NCI-H1436 (cell line): ENCODE data around the gene MEIOB.
"Not testable (repeated sequence)": the region's sequence is repeated elsewhere in the genome, so short reads cannot be mapped to it uniquely, and the experiment has no call there.

Experiments used
- DNase-seq: peaks from one replicate; lab custom pipeline; 2025; lab: John Stamatoyannopoulos, UW

The MEIOB gene

DNA sequence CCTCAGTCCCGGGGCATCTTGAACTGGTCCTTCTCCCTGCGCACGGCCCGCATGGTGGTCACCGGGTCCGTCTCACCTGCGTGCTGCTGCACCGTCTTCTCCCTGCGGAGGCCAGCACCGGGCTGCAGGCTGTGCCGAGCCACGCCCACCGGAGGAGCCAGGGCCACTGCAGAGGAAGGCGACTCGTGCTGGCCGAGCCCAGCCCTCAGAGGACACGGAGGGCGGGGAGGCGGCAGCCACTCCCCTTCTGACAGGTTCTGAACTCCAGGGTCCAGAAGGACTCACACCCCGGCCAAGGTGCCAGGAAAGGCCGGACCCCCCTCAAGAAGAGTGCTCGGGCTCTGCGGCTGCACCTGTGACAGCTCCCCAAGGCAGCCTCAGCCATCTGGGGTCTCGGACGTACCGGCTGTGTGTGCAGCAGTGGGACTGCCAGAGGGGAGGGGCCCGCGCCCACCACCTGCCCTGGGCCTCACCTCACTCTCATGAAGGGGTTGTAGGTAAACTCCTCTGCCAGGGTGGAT is 62.6 kb downstream of the MEIOB start:
- no peak for DNase-seq

DNA sequence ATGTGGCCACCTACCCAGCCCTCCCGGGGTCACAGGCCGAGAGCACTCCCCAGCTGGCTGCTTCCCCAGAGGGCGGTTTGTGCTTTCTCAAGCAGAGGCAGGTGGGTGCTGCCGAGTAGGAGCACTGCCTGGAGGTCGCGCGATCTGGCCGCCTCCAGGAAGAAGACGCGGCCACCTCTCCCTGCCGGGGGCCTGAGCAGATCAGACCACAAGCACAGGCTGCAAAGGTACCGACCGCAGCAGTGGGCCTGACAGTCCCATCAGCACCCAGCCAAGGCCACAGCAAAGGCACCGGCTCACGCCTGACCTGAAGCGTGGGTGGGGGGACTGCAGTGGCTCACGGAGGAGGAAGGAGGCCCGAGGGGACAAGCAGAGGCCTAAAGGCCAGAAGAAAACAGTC is 63.3 kb downstream of the MEIOB start:
- no peak for DNase-seq

DNA sequence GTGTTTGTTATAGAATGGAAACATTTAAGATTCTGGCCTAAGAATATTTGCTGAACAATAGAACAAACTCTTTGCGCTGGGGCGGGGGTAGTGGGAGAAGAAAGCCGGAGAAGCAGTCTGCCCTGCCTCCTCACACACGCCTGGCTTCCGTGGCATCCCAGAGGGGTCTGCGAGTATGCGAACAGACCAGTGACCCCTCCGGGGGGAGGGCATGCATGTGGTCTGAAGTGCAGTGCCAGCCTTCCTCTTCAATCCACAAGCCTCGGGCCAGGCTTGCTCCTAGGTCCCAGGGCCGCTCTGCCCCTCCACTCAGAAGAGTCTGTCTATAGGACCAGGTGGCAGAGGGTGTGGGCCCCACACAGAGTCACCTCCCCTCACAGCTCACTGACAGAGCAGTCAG is 64.3 kb downstream of the MEIOB start:
- DNase-seq: no peak

DNA sequence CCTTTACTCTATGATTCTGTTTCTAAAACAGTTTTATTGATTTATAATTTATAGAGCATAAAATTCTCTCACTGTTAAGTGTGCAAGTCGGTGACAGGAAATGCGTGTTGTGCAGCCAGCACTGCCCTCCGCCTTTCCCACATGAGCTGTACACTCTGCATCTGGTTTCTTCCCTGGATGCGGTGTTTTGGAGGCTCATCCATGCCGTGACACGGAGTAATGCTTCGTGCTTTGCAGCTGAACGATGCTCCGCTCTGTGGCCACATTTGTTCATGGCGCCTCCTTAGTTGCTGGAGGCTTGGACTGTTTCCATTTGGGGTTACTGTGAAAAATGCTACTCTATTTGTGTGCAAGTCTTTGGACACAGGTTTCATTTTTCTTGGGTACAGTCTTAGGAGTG is 71.3 kb downstream of the MEIOB start:
- no peak for DNase-seq

DNA sequence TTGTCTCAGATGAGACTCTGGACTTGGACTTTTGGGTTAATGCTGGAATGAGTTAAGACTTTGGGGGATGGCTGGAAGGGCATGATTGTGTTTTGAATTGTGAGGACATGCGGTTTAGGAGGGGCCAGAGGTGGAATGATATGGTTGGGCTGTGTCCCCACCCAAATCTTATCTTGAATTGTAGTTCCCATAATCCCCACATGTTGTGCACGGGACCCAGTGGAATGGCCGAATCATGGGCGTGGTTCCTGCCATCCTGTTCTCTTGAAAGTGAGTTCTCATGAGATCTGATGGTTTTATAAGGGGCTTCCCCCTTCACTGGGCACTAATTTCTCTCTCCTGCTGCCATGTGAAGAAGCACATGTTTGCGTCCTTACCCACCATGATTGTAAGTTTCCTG is 72.7 kb downstream of the MEIOB start:
- not testable (repeated sequence) for DNase-seq

DNA sequence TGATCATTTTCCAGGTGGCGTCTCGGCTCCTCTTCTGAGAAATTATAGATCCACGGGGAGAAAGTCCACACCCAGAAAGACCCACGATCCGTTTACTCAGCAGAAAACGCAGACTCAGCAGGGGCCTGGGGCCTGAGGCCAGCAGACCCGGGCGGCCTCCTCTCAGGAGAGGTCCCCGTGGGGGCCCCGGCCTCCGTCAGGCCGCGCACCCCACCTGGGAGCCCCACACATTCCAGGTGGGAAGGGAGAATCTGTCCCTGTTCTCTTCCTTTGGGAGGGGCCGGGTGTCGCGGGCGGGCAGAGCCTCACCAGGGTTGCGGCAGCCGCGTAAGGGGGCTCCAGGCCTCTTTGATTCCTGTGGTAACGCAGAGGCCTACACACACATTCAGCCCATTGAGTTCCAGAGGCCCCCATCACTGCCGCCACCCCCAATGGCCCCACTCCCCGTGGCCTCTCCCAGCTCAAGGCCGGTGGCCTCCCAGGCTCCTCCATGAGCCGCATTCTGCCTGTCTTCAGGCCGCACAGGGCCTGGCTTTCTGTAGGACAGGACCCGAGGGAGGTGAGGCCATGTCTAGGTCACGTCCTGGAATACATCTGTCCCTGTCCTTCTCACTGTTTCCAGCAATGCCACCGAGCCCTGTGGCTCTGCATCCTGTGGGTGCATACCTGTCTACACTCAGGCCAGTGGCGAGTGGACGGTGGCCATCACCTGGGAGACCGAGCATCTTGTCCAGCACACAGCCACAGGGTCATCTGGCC is 76.9 kb downstream of the MEIOB start:
- DNase-seq: no peak

DNA sequence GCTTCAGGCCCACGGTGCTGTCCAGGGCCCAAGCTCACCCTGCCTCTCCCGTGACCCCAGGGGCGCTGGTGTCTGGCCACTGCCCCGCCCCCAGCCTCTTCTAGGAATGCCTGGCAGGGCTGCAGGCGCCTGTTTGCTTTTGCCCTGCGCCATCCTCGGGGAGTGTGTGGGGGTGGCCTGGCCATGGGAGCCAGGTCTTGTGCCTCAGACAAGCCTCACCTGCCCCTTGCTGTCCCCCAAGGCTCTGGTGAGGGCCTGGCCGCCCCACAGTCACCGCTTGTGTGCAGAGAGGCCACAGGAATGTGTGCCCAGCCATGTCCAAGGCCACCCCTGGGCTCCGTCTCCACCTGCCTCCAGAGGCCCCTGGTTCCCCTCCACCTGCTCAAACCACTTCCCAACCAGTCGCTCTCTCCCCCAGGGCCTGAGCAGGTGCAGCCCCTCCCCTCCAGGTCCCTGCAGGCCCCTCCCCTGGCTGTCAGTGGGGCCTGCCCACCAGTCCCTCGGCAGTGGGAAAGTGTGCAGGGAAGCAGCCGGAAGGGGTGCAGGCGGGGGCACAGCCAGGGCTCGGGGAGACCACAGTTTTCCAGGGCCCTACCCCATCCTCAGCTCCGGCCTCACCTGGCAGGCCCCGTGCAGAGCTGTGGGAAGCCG is 77.6 kb downstream of the MEIOB start:
- DNase-seq: no peak

DNA sequence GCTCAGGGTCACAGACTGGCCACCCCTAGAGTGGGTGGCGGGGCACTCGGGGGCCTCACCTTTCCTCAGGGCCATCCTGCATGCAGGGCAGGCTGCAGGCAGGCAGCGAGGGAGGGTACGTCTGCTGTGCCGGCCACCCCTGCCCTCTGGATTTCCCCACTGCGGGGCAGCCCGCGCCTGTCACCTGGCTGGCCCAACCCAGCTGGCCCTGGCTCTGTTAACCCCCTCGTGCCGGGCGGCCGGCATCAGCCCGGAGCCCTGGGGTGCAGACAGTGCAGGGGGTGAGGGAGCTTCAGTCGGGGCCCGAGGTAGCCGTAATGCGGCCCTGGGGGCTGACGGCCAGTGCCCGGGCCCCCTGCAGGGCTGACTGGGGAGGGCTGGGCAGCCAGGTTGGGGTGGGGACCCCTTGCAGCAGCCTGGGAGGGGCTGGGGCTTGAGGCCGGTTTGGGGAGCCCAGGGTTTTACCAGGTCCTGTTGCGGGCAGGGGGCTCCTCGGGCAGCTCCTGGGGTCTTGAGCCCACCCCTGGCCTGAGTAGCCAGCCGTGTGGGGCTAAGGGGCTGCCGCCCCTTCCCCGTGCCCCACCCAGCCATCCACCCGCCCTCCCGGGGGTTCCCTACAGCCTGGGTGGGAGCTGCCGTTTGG is 78.3 kb downstream of the MEIOB start, which contains the start of gene IGFALS:
Gene IGFALS, minus strand, starts transcription at position 128 of the 643 bp plus-strand sequence. Its CDS starts 53 bp downstream, at position 75.
- no peak for DNase-seq

DNA sequence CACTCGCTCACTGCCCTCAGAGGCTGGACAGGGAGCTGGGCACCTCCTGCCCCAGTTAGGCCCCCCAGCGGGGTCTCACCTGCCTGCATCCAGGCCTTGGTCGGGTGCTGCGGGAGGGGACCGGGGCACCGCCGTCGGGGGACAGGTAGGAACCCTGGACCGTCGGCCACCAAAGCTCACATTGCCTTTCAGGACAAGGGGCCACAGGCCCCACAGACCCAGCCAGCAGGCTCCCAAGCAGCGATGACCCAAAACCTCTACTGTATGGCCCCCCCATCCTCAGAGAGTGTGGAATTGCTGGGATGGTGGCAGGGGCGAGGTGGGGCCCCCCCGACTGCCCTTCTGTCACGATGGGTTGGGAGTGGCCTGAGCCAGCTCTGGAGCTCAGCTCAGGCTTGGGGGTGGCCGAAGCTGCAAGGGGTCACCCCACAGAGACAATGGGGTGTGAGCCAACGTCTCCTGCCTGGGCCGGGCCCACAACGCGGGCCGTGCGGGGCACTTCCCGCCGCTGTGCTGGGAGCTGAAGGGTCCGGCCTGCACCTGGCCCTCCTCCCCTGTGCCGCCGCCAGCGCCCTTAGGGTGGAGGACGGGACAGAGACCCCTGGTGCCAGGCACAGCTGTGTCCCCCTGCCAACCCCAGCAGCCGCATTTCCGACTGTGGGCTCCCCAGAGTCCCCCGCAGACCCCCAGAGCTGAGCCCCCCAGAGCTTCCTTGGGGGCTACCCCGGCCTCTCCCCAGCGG is 79.0 kb downstream of the MEIOB start:
- no peak for DNase-seq

DNA sequence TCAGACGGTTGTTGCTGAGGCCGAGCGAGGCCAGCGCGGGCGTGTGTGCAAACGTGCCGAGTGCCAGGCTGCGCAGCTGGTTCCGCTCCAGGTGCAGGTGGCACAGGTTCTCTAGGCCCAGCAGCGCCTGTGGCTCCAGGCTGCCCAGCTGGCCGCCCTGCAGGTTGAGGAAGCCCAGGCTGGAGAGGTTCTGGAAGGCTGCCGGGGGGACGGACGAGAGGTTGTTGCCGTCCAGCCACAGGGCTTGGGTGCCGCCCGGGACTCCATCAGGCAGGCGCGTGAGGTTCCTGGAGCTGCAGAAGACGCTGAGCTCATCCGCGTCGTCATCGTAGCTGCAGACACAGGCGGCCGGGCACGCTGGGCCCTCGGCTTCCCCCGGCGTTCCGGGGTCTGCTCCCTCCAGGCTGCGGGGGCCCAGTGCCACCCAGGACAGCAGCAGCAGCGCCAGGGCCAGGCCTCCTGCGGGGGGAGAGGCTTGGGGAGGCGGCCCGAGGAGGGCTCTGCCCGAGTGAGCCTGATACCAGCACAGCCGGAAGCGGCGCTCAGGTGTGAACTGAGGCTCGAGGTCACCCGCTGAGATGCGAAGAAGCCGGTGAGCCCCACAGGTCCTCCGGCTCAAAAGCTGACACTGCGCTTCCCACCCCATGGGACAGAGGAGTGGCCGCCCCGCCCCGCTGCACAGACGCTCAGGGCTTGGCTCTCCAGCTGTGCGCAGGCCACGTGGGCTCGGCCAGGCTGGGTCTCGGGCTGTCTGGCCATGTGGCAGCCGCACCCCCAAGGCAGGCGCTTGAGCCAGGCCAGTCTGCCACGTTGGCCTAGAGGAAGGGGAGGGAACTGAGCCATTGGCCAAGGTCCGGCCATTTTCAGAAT is 79.8 kb downstream of the MEIOB start:
- no peak for DNase-seq

DNA sequence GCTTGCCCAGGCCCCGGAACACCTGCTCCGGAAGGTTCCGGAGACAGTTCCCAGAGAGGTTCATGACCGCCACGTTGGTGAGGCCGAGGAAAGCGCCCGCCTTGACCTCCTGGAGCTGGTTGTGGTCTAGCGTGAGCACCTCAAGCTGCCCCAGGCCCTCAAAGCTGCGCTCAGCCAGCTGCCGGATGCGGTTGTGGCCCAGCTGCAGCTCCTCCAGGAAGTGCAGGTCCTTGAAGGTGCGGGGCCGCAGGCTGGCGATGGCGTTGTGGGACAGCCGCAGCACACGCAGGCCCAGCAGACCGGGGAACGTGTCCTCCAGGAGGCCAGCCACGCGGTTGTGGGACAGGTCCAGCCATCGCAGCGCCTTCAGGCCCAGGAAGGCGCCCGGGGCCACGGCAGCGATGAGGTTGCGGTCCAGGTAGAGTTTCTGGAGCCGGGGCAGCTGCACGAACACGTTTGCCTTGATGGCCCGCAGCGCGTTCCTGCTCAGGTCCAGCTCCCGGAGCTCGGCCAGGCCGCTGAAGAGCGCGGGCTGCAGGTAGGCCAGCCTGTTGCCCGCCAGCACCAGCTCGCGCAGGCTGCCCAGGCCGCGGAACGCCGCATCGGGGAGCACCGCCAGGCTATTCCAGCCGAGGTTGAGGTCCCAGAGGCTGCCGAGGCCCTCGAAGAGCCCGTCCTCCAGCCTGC is 80.6 kb downstream of the MEIOB start:
- DNase-seq: no peak

DNA sequence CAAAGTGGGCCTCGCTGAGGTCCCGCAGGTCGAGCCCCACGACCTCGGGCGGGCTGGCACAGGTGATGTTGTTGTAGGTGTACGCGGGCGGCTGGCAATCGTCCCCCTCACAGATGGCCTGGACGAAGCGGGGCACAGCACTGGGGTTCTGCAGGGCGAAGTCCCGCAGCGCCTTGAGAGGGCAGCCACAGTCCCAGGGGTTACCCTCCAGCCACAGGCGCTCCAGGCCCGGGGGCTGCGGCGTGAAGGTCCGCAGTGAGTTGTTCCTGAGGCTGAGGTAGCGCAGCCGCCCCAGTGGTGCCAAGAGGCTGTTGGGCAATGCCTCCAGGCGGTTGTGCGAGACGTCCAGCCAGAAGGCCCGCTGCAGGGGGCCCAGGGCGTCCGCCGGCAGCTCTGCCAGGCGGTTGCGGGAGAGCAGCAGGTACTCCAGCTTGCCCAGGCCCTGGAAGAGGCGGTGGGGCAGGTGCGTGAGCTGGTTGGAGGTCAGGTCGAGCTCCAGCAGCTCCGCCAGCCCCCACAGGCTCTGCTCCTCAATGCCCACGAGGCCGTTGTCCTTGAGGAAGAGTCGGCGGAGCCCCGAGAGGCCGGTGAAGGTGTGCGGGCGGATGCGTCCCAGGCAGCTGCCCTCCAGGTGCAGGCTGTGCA is 81.2 kb downstream of the MEIOB start:
- no peak for DNase-seq

DNA sequence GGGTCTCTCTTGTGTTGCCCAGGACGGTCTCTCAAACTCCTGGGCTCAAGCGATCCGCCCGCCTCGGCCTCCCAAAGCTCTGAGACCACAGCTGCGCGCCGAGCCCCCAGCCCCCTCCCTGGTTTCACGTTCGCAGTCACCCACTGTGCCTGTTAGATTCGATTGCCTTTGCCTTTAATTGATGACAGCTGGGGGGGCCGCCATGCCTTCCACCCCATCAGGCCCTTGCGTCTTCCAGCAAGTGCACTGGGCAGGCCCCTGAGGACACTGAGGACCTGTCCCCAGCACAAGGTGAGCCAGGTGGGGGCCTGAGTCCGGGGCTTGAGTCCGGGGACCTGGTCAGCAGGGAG is 81.7 kb downstream of the MEIOB start:
- no peak for DNase-seq

DNA sequence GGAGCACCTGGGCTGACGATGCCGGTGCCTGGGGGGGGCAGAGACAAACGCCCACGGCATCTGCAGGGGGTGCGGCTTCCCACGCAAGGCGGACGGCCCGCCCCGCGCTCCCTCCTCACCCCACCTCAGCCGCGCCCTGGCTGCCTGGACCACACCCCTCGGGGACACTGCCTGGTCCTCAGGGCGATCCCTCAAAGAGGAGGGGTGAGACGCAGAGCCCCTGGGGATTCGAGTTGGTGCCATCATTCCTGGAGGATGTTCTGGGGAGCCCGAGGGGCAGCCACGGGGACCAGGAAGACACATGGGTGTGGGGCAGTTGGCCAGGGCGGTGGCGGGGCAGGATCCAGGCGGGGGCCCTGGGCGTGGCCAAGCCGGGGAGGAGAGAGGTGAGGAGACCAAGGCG is 82.3 kb downstream of the MEIOB start:
- DNase-seq: no peak

DNA sequence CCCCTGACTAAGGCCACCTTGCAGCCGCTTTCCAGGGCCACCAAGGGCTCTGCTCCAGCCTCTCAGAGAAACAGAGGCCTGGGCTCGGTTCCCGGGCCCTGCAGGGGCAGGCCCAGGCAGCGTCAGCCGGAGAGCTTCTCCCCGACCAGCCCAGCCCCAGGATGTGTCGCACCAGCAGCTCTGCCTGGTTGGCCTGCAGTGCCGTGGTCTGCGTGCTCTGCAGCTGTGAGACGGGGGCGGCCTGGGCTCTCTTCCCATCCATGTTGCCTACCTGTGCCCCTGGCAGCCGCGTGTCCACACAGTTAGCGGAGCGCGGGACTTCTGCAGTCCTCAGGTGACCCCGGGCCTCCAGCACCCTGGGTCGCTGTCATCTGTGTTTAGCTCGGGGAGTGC is 83.3 kb downstream of the MEIOB start:
- DNase-seq: no peak

DNA sequence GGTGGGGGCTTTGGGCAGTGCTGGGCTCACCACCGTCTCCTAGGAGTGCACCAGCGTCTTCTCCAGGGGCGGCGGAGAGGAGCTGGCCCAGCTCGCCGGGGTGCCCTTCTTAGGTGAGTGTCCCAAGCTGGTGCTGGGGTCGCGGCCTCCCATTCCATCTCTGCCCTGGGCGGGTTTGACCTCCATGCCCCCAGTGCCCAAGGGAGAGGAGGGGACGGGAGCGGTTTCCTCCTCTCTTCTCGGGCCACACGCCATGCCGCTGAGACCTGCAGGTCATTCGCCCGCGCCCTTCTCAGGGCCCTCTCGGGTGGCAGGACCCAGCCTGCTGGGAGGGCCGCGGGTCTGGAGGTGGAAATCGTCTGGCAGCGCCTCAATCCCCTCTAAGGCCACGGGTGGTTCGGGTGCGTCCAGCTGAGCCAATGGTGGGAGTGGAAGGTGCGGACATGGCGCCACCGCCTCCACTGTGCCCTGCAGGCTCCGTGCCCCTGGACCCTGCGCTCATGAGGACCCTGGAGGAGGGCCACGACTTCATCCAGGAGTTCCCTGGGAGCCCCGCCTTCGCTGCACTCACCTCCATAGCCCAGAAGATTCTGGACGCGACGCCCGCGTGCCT is 83.8 kb downstream of the MEIOB start:
- no peak for DNase-seq

DNA sequence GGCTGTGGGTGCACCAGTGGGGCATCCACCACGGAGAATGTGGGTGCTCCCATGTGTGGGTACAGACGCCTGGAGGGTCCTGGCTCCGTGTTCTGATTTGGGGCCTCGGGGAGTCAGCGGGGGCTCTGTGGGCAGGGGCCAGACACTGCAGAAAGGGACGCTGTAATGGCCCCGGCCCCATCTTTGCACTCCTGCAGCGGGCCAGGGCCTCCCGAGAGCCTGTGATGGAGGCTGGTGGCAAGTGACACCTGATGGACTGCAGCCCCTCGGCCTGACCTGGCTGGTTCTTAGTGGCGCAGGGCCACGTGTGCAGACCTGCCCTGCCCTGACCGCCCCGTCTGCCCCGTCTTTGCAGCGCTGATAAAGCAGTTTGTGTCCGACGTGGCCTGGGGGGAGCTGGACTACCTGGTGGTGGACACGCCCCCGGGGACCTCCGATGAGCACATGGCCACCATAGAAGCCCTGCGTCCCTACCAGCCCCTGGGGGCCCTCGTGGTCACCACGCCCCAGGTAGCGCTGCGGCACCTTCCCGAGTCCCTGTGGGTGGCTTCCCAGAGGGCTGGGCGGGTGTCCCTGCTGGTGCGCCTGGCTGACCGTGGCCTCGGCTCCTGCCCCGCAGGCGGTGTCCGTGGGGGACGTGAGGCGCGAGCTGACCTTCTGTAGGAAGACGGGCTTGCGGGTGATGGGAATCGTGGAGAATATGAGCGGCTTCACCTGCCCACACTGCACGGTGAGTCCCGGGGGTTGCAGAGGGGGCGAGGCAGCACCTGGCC is 84.5 kb downstream of the MEIOB start:
- DNase-seq: no peak

DNA sequence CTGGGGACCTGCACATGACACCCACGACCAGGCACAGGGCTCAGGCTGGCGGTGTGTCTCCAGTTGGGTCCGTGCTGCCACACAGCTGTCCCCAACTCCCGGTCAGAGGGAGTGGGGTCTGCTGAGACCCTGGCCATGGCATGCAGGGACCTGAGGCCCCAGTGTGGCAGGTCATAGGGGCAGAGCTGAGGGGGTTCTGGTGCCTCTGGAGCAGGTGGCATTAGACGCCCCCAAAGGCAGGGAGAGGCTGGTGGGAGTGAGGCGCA is 85.0 kb downstream of the MEIOB start:
- DNase-seq: no peak
